ENCODE data around the gene MYO1A.

- TF ChIP-seq TCF12 (IDR thresholded peaks at IDR 0.05; ENCODE audit: low read depth, low read length) (no peak), ASH2L (IDR thresholded peaks at IDR 0.05; ENCODE audit: borderline replicate concordance, low read depth) (no peak), TAF1 (IDR thresholded peaks at IDR 0.05; ENCODE audit: borderline replicate concordance, low read depth, low read length) (no peak), POLR2A (IDR thresholded peaks at IDR 0.05; ENCODE audit: low read depth, low read length) (no peak), CTCF (IDR thresholded peaks at IDR 0.05 in 2 of 3, conservative IDR thresholded peaks at IDR 0.05 in 1 of 3; ENCODE audit: control insufficient read depth in 2 of 3, extremely low read depth in 1 of 3, insufficient read depth in 1 of 3, low read depth in 3 of 3, low read length in 3 of 3) (no peak), EZH2 (IDR thresholded peaks at IDR 0.05; ENCODE audit: borderline replicate concordance, control insufficient read depth, low read depth, low read length) (no peak), EP300 (IDR thresholded peaks at IDR 0.05; ENCODE audit: borderline replicate concordance in 1 of 2, control insufficient read depth in 1 of 2, low read depth in 2 of 2, low read length in 2 of 2) (no peak), PAX5 (IDR thresholded peaks at IDR 0.05; ENCODE audit: borderline replicate concordance, low read depth, low read length) (no peak), REST (IDR thresholded peaks at IDR 0.05; ENCODE audit: low read depth, low read length) (no peak), ETV6 (conservative IDR thresholded peaks at IDR 0.05 in 1 of 2, IDR thresholded peaks at IDR 0.05 in 1 of 2; ENCODE audit: borderline replicate concordance in 1 of 2, low read depth in 1 of 2) (no peak), MYC (IDR thresholded peaks at IDR 0.05; ENCODE audit: insufficient read depth, insufficient read length, insufficient replicate concordance, low read length, severe bottlenecking) (no peak), GABPA (IDR thresholded peaks at IDR 0.05; ENCODE audit: low read depth) (no peak), TCF7 (IDR thresholded peaks at IDR 0.05; ENCODE audit: borderline replicate concordance) (no peak)
Observed at GRCh38 chr12:57057067-57057751, 7.3 kb upstream of the MYO1A start.

All from GM12878 (cell line).